H1 (cell line): Measurements from ENCODE around the gene GSTT4. TPM values are rescaled to one million over a fixed set of nuclear protein-coding genes. Genes with fewer than 3 reads are reported as not detected.
"Not testable (repeated sequence)": the region's sequence is repeated elsewhere in the genome, so short reads cannot be mapped to it uniquely, and the experiment has no call there.

Source experiments
- CTCF ChIA-PET: fragments of 300-600 bp; sonication (Branson Sonifier 250); formaldehyde crosslinking; loops from one replicate; lab custom pipeline; 2021; ENCODE audit not compliant: partially characterized antibody; lab: Charles Lee
- POLR2A ChIA-PET: fragments of 300-600 bp; sonication (Branson Sonifier 250); formaldehyde crosslinking; loops from one replicate; lab custom pipeline; 2021; ENCODE audit warnings: inconsistent platforms; ENCODE audit not compliant: partially characterized antibody; lab: Charles Lee
- DNase-seq, 2 experiments: peaks; one replicate each; pipeline versions ENCODE4 v3.0.0 to v3.0.0-alpha.2; 2010 to 2022; ENCODE audit warnings: low spot score in 2 of 2, low read depth in 1 of 2, mixed read lengths in 1 of 2
- FAIRE-seq: peaks from 2 replicates; lab custom pipeline; 2011; peaks lifted over from hg19 to GRCh38; lab: Jason Lieb, UNC
- H2AFZ ChIP-seq: 2 replicates; pipeline ENCODE4 v1.8.1; 2012; ENCODE audit warnings: low read length, inconsistent platforms
- H2AK5ac ChIP-seq: 2 replicates; pipeline ENCODE4 v1.6.1; 2013; ENCODE audit warnings: low read depth, low read length
- H2BK120ac ChIP-seq: replicated peaks from 2 replicates; pipeline ENCODE3; 2013; ENCODE audit warnings: low read depth, low read length, inconsistent platforms
- H2BK12ac ChIP-seq: 2 replicates; pipeline ENCODE4 v1.6.1; 2013; ENCODE audit warnings: low read depth, low read length
- H2BK15ac ChIP-seq: 2 replicates; pipeline ENCODE4 v1.6.1; 2013; ENCODE audit warnings: low read length
- H2BK20ac ChIP-seq: 2 replicates; pipeline ENCODE4 v1.6.1; 2013; ENCODE audit warnings: low read length
- H2BK5ac ChIP-seq: 2 replicates; pipeline ENCODE4 v1.6.1; 2013; ENCODE audit warnings: low read depth, low read length
- H3K14ac ChIP-seq: 2 replicates; pipeline ENCODE4 v1.6.1; 2013; ENCODE audit warnings: inconsistent platforms; ENCODE audit not compliant: insufficient read length
- H3K18ac ChIP-seq: 2 replicates; pipeline ENCODE4 v1.6.1; 2013; ENCODE audit warnings: low read length; ENCODE audit errors: extremely low read depth
- H3K23ac ChIP-seq: 2 replicates; pipeline ENCODE4 v1.6.1; 2013; ENCODE audit warnings: inconsistent platforms; ENCODE audit not compliant: insufficient read length
- H3K23me2 ChIP-seq: 2 replicates; pipeline ENCODE4 v1.6.1; 2013; ENCODE audit warnings: low read depth, low read length
- H3K27ac ChIP-seq: 2 replicates; pipeline ENCODE4 v1.6.1; 2011; ENCODE audit warnings: low read depth, low read length, inconsistent platforms
- H3K27me3 ChIP-seq, 4 experiments: replicated peaks in 1 of 4; 1 replicate in 1 of 4; 2 replicates in 3 of 4; pipeline versions ENCODE4 v1.6.1 to v1.8.1; 2011 to 2013; ENCODE audit warnings: low read length in 3 of 4, mild to moderate bottlenecking in 3 of 4, inconsistent platforms in 2 of 4, mixed read lengths in 2 of 4, moderate library complexity in 1 of 4; ENCODE audit not compliant: control insufficient read depth in 3 of 4, insufficient read depth in 3 of 4; ENCODE audit errors: extremely low read depth in 1 of 4
- H3K36me3 ChIP-seq, 4 experiments: 2 replicates each; pipeline versions ENCODE4 v1.6.1 to v1.8.1; 2011 to 2013; ENCODE audit warnings: mild to moderate bottlenecking in 4 of 4, low read length in 3 of 4, moderate library complexity in 2 of 4, control low read depth in 1 of 4, inconsistent platforms in 1 of 4; ENCODE audit not compliant: insufficient read depth in 4 of 4, control insufficient read depth in 2 of 4
- H3K4ac ChIP-seq: replicated peaks from 2 replicates; pipeline ENCODE3; 2013; ENCODE audit warnings: low read length, low read depth, mixed read lengths, inconsistent platforms; ENCODE audit not compliant: insufficient read length
- H3K4me1 ChIP-seq, 4 experiments: replicated peaks in 1 of 4; 1 replicate in 1 of 4; 2 replicates in 3 of 4; pipeline versions ENCODE4 v1.6.1 to v1.8.1; 2011 to 2013; ENCODE audit warnings: low read length in 3 of 4, inconsistent platforms in 2 of 4, mixed read lengths in 1 of 4; ENCODE audit not compliant: insufficient read depth in 4 of 4, control insufficient read depth in 3 of 4
- H3K4me2 ChIP-seq, 2 experiments: 2 replicates each; pipeline versions ENCODE4 v1.6.1 to v1.8.1; 2011 to 2013; ENCODE audit warnings: low read depth in 2 of 2, low read length in 2 of 2, control low read depth in 1 of 2, inconsistent platforms in 1 of 2, mild to moderate bottlenecking in 1 of 2; ENCODE audit not compliant: insufficient read depth in 1 of 2
- H3K4me3 ChIP-seq, 4 experiments: fragments of 200-600, 300-600 bp in 1 of 4; sonication (generic), shearing (Covaris generic), sonication (Bioruptor Twin) in 1 of 4; 2 replicates each; pipeline versions ENCODE4 v1.5.1 to v1.8.1; 2011 to 2016; ENCODE audit warnings: low read length in 4 of 4, low read depth in 3 of 4, control low read depth in 2 of 4, inconsistent platforms in 2 of 4, mild to moderate bottlenecking in 2 of 4, mixed read lengths in 1 of 4, moderate library complexity in 1 of 4; ENCODE audit not compliant: insufficient read depth in 2 of 4; ENCODE audit errors: extremely low read depth in 1 of 4
- H3K56ac ChIP-seq: replicated peaks from 2 replicates; pipeline ENCODE3; 2013; ENCODE audit warnings: low read depth, mild to moderate bottlenecking, mixed read lengths, low read length, inconsistent platforms; ENCODE audit not compliant: insufficient read length
- H3K79me1 ChIP-seq: 2 replicates; pipeline ENCODE4 v1.6.1; 2013; ENCODE audit warnings: low read depth, low read length, control low read depth
- H3K79me2 ChIP-seq, 2 experiments: 2 replicates each; pipeline versions ENCODE4 v1.6.1 to v1.8.1; 2012 to 2013; ENCODE audit warnings: low read length in 2 of 2, mild to moderate bottlenecking in 2 of 2, inconsistent platforms in 1 of 2; ENCODE audit not compliant: insufficient read depth in 2 of 2, control insufficient read depth in 1 of 2
- H3K9ac ChIP-seq, 4 experiments: replicated peaks in 1 of 4; 1 replicate in 1 of 4; 2 replicates in 3 of 4; pipeline versions ENCODE4 v1.6.1 to v1.8.1; 2011 to 2013; ENCODE audit warnings: low read depth in 3 of 4, low read length in 3 of 4, control low read depth in 2 of 4, mild to moderate bottlenecking in 2 of 4, moderate library complexity in 2 of 4, inconsistent platforms in 1 of 4; ENCODE audit errors: extremely low read depth in 1 of 4
- H3K9me3 ChIP-seq, 2 experiments: 2 replicates each; pipeline versions ENCODE4 v1.6.1 to v1.8.1; 2012 to 2013; ENCODE audit warnings: mild to moderate bottlenecking in 2 of 2, moderate library complexity in 2 of 2, control low read depth in 1 of 2, inconsistent platforms in 1 of 2, low read depth in 1 of 2, low read length in 1 of 2, mixed read lengths in 1 of 2; ENCODE audit not compliant: insufficient read depth in 2 of 2
- H4K20me1 ChIP-seq, 2 experiments: replicated peaks in 1 of 2; 2 replicates each; pipeline versions ENCODE3 to v1.8.1; 2011 to 2013; ENCODE audit warnings: inconsistent platforms in 2 of 2, low read length in 2 of 2, mild to moderate bottlenecking in 1 of 2; ENCODE audit not compliant: insufficient read depth in 2 of 2, control insufficient read depth in 1 of 2
- H4K5ac ChIP-seq: 2 replicates; pipeline ENCODE4 v1.6.1; 2013; ENCODE audit warnings: low read length, low read depth, mixed read lengths, inconsistent platforms; ENCODE audit not compliant: insufficient read length
- H4K8ac ChIP-seq: 2 replicates; pipeline ENCODE4 v1.8.0; 2013; ENCODE audit warnings: mild to moderate bottlenecking, moderate library complexity, low read length, inconsistent platforms; ENCODE audit not compliant: insufficient read depth; ENCODE audit errors: extremely low read depth
- H4K91ac ChIP-seq: replicated peaks from 2 replicates; pipeline ENCODE3; 2013; ENCODE audit warnings: low read length, mixed read lengths, inconsistent platforms; ENCODE audit not compliant: insufficient read length
- WGBS, 2 experiments: shearing (Covaris generic) in 1 of 2; methylation state at CpG; one replicate each; pipeline versions ENCODE4 v1.1.6 to v1.1.7; 2013 to 2015; ENCODE audit warnings: low lambda C conversion rate in 2 of 2, mixed read lengths in 2 of 2, inconsistent platforms in 1 of 2, low coverage in 1 of 2, missing lambda C conversion rate in 1 of 2; ENCODE audit not compliant: insufficient replicate concordance in 2 of 2, insufficient coverage in 1 of 2, insufficient read length in 1 of 2; ENCODE audit errors: extremely low coverage in 1 of 2, missing lambda C conversion rate in 1 of 2; 5-methylcytosine and 5-hydroxymethylcytosine counted together
- polyA plus RNA-seq, 7 experiments: library from polyadenylated mRNA; depleted of rRNA in 3 of 7; stranded (reverse) in 5 of 7; unstranded in 2 of 7; fragments of >200 nt in 5 of 7; fragments of 200-250 nt in 2 of 7; gene quantifications; 1 replicate in 5 of 7; 2 replicates in 1 of 7; 4 replicates in 1 of 7; pipeline versions ENCODE4 v1.2.1 to v1.2.3, GENCODE V29; 2011 to 2013; ENCODE audit warnings: missing spikeins in 2 of 7, mixed read lengths in 2 of 7
- total RNA-seq: library from RNA; stranded (reverse); fragmentation: NEBNext Ultra II Directional; extraction: Animal tissue kit (Norgen Biotek cat#: 25700); gene quantifications from 2 replicates; pipeline ENCODE4 v1.2.1, GENCODE V29; 2021

Gene GSTT4
- total and polyA plus RNA-seq, 2 of the 8 experiments (the other 6 are each of a cell fraction or from before 2014, with no cell fraction given), result 0.14 TPM; not detected in 1

DNA sequence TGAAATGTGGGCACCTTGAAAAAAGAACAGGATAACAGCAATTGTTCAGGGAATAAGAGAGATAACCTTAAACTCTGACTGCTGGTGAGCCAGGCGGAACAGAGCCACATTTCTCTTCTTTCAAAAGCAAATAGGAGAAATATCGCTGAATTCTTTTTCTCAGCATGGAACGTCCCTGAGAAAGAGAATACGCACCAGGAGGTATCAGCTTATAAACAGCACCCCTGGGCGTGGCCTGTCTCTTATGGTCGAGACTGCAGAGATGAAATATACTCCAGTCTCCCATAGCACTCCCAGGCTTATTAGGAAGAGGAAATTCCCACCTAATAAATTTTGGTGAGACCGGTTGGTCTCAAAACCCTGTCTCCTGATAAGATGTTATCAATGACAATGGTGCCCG is 49.4 kb downstream of the GSTT4 start:
- POLR2A ChIA-PET, FAIRE-seq: not testable (repeated sequence)
- CTCF ChIA-PET, result interaction anchor here (0.6 to 1.3 kb wide), 8 partner anchors 26 to 317 kb away, joined by 3 to 5 read pairs (median 3); no protein-coding TSS in a partner anchor

DNA sequence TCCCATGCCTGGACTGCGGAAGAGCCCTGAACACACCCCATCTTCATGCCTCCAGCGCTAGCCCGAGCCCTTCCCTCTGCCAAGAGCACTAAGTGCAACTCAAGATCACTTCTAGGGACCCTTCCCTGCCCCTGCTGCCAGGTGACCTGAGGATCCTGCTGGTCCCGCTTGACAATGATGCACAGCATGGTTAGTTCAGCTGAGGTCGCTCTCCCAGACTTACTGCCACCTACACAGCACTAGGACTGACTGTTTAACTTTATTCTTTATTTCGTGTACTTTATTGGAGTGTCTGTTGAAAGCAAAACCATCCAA is 50.3 kb downstream of the GSTT4 start:
- Histone ChIP-seq H2BK12ac (peak overlapping the region; percentile 99), H2BK5ac (peak overlapping the region; percentile 98), H2BK20ac (peak overlapping the region; percentile 73), H4K5ac (peak overlapping the region; percentile 45), H3K18ac (peak overlapping the region; percentile 62), H2BK15ac (peak overlapping the region; percentile 55; the same call in 1 of the 2 replicates), H4K91ac (peak overlapping the region; percentile 52), H2BK120ac (peak overlapping the region; percentile 47), H3K4ac (peak overlapping the region; percentile 85), H3K4me2 (peak overlapping the region; percentile 51 to 54), H2AK5ac (peak overlapping the region; percentile 97), H3K4me1 (peaks cover 3 to 10% (median 6%) of the 10 kb centered on the region in 4 experiments)
- CTCF ChIA-PET, H3K23ac ChIP-seq, H3K23me2 ChIP-seq, H2AFZ ChIP-seq, H3K27ac ChIP-seq, DNase-seq, H3K9ac ChIP-seq, FAIRE-seq, H3K79me2 ChIP-seq, H3K14ac ChIP-seq, H4K8ac ChIP-seq, POLR2A ChIA-PET, H4K20me1 ChIP-seq, H3K36me3 ChIP-seq, H3K4me3 ChIP-seq, H3K79me1 ChIP-seq, H3K27me3 ChIP-seq, H3K9me3 ChIP-seq, H3K56ac ChIP-seq: not testable (repeated sequence)
- 57% methylated on average over 6 of the region's 6 CpGs; no CpG with 5 or more reads in 1 of the 2 experiments for WGBS, 2 experiments

More for the DNA sequence above, 49.4 kb downstream of the GSTT4 start:
- peak overlapping the region; percentile 0 to 56; a peak in 3 of 4 replicates for H3K4me2 ChIP-seq
- H4K8ac ChIP-seq, H3K79me2 ChIP-seq, H3K9me3 ChIP-seq, H3K56ac ChIP-seq, H3K23ac ChIP-seq, H2BK5ac ChIP-seq, H4K20me1 ChIP-seq, H3K14ac ChIP-seq, H2BK120ac ChIP-seq, H2AFZ ChIP-seq, H2BK12ac ChIP-seq, H3K18ac ChIP-seq, H3K9ac ChIP-seq, H4K5ac ChIP-seq, H3K4ac ChIP-seq, H3K27ac ChIP-seq, H4K91ac ChIP-seq, H3K23me2 ChIP-seq, H3K36me3 ChIP-seq, H2BK20ac ChIP-seq, H2AK5ac ChIP-seq, H2BK15ac ChIP-seq, H3K79me1 ChIP-seq, DNase-seq, H3K27me3 ChIP-seq: not testable (repeated sequence)
- WGBS, 2 experiments, result 8% methylated on average over 7 of the region's 8 CpGs; no CpG with 5 or more reads in 1 of the 2 experiments
- H3K4me3 ChIP-seq, result peak overlapping the region in 1 of 4 experiments; percentile 51; a peak in 1 of 8 replicates
- H3K4me1 ChIP-seq, result peaks cover 3 to 10% (median 6%) of the 10 kb centered on the region in 4 experiments
